ENCODE data around the gene BLTP3A. TPM values are rescaled to one million over a fixed set of nuclear protein-coding genes. Genes with fewer than 3 reads are reported as not detected.

BLTP3A gene
- total and polyA plus RNA-seq, 2 of the 13 experiments (the other 11 are each of a cell fraction or from before 2014, with no cell fraction given), result 22.1 to 24.0 TPM

GRCh38 chr6:34791701-34792604 lies at the start of gene BLTP3A (continued):
- TF ChIP-seq ZNF878 (CRISPR knock-in tag; IDR thresholded peaks at IDR 0.05) (peak; percentile 73), TFDP1 (CRISPR knock-in tag; IDR thresholded peaks at IDR 0.05; ENCODE audit: borderline replicate concordance) (peak; percentile 63), CBX2 (IDR thresholded peaks at IDR 0.05; ENCODE audit: low read depth, low read length) (no peak), CBX2 (CRISPR knock-in tag; IDR thresholded peaks at IDR 0.05; ENCODE audit: low read depth) (0 out of 2 replicates have a peak, but pooled peaks have one; percentile 68), ZNF572 (CRISPR knock-in tag; IDR thresholded peaks at IDR 0.05) (0 out of 2 replicates have a peak, but pooled peaks have one; percentile 30), TAF1 (CRISPR knock-in tag; IDR thresholded peaks at IDR 0.05) (peak; percentile 85), ZFP82 (CRISPR knock-in tag; IDR thresholded peaks at IDR 0.05; ENCODE audit: borderline replicate concordance) (peak; percentile 85; the same call in 1 of the 2 replicates)
- TF ChIP-seq, protein P1, sequence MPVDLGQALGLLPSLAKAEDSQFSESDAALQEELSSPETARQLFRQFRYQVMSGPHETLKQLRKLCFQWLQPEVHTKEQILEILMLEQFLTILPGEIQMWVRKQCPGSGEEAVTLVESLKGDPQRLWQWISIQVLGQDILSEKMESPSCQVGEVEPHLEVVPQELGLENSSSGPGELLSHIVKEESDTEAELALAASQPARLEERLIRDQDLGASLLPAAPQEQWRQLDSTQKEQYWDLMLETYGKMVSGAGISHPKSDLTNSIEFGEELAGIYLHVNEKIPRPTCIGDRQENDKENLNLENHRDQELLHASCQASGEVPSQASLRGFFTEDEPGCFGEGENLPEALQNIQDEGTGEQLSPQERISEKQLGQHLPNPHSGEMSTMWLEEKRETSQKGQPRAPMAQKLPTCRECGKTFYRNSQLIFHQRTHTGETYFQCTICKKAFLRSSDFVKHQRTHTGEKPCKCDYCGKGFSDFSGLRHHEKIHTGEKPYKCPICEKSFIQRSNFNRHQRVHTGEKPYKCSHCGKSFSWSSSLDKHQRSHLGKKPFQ (CRISPR knock-in tag; IDR thresholded peaks at IDR 0.05; ENCODE audit: insufficient replicate concordance), result peak; percentile 54
- TF ChIP-seq, protein P2, sequence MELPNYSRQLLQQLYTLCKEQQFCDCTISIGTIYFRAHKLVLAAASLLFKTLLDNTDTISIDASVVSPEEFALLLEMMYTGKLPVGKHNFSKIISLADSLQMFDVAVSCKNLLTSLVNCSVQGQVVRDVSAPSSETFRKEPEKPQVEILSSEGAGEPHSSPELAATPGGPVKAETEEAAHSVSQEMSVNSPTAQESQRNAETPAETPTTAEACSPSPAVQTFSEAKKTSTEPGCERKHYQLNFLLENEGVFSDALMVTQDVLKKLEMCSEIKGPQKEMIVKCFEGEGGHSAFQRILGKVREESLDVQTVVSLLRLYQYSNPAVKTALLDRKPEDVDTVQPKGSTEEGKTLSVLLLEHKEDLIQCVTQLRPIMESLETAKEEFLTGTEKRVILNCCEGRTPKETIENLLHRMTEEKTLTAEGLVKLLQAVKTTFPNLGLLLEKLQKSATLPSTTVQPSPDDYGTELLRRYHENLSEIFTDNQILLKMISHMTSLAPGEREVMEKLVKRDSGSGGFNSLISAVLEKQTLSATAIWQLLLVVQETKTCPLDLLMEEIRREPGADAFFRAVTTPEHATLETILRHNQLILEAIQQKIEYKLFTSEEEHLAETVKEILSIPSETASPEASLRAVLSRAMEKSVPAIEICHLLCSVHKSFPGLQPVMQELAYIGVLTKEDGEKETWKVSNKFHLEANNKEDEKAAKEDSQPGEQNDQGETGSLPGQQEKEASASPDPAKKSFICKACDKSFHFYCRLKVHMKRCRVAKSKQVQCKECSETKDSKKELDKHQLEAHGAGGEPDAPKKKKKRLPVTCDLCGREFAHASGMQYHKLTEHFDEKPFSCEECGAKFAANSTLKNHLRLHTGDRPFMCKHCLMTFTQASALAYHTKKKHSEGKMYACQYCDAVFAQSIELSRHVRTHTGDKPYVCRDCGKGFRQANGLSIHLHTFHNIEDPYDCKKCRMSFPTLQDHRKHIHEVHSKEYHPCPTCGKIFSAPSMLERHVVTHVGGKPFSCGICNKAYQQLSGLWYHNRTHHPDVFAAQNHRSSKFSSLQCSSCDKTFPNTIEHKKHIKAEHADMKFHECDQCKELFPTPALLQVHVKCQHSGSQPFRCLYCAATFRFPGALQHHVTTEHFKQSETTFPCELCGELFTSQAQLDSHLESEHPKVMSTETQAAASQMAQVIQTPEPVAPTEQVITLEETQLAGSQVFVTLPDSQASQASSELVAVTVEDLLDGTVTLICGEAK (IDR thresholded peaks at IDR 0.05), result no peak
- TF ChIP-seq, protein P2 (CRISPR knock-in tag; IDR thresholded peaks at IDR 0.05), result no peak; the same call in 1 of the 2 replicates
- TF ChIP-seq, protein P3, sequence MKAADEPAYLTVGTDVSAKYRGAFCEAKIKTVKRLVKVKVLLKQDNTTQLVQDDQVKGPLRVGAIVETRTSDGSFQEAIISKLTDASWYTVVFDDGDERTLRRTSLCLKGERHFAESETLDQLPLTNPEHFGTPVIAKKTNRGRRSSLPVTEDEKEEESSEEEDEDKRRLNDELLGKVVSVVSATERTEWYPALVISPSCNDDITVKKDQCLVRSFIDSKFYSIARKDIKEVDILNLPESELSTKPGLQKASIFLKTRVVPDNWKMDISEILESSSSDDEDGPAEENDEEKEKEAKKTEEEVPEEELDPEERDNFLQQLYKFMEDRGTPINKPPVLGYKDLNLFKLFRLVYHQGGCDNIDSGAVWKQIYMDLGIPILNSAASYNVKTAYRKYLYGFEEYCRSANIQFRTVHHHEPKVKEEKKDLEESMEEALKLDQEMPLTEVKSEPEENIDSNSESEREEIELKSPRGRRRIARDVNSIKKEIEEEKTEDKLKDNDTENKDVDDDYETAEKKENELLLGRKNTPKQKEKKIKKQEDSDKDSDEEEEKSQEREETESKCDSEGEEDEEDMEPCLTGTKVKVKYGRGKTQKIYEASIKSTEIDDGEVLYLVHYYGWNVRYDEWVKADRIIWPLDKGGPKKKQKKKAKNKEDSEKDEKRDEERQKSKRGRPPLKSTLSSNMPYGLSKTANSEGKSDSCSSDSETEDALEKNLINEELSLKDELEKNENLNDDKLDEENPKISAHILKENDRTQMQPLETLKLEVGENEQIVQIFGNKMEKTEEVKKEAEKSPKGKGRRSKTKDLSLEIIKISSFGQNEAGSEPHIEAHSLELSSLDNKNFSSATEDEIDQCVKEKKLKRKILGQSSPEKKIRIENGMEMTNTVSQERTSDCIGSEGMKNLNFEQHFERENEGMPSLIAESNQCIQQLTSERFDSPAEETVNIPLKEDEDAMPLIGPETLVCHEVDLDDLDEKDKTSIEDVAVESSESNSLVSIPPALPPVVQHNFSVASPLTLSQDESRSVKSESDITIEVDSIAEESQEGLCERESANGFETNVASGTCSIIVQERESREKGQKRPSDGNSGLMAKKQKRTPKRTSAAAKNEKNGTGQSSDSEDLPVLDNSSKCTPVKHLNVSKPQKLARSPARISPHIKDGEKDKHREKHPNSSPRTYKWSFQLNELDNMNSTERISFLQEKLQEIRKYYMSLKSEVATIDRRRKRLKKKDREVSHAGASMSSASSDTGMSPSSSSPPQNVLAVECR (CRISPR knock-in tag; IDR thresholded peaks at IDR 0.05; ENCODE audit: borderline replicate concordance), result peak; percentile 82

All from HepG2 (cell line).